SK-N-DZ (cell line): ENCODE measurements around the gene DAZAP1. TPM values are rescaled to one million over a fixed set of nuclear protein-coding genes. Genes with fewer than 3 reads are reported as not detected.
A peak's percentile ranks its signal among the peaks of the same experiment; 100 is the strongest.

Source experiments
- DNase-seq: peaks from one replicate; pipeline ENCODE4 v3.0.0-alpha.2; 2015; ENCODE audit warnings: low spot score
- polyA plus RNA-seq, 2 experiments: library from polyadenylated mRNA; depleted of rRNA; stranded (reverse); fragments of >200 nt; gene quantifications; 2 replicates each; pipeline ENCODE4 v1.2.3, GENCODE V29; 2014

Gene DAZAP1
- 169 and 201 TPM in 2 replicates for polyA plus RNA-seq (2014; cell fraction: cytosol; rRNA removed)
- 133 and 197 TPM in 2 replicates for polyA plus RNA-seq (2014; cell fraction: nucleus; rRNA removed)

- no peak for DNase-seq
Observed at GRCh38 chr19:1407528-1408299, at the start of gene DAZAP1. Gene DAZAP1, plus strand, starts transcription at chr19:1407586. Its CDS starts 188 bp downstream, at chr19:1407774.

DNA sequence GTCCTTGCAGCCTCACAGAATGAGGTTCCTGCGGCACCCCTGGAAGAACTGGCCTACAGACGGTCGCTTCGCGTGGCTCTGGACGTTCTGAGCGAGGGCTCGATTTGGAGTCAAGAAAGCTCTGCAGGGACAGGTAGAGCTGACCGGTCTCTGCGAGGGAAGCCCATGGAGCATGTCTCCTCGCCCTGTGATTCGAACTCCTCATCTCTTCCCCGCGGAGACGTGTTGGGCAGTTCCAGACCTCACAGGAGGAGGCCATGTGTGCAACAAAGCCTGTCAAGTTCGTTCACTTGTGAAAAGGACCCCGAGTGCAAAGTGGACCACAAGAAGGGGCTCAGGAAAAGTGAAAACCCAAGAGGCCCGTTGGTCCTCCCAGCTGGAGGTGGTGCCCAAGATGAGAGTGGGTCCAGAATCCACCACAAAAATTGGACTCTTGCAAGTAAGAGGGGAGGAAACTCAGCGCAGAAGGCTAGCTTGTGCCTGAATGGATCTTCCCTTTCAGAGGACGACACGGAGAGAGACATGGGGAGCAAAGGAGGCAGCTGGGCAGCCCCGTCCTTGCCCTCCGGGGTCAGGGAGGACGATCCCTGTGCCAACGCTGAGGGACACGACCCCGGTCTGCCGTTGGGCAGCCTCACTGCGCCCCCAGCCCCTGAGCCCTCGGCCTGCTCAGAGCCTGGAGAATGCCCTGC lies 47.1 kb upstream of the DAZAP1 start:
- DNase-seq = no peak

DNA sequence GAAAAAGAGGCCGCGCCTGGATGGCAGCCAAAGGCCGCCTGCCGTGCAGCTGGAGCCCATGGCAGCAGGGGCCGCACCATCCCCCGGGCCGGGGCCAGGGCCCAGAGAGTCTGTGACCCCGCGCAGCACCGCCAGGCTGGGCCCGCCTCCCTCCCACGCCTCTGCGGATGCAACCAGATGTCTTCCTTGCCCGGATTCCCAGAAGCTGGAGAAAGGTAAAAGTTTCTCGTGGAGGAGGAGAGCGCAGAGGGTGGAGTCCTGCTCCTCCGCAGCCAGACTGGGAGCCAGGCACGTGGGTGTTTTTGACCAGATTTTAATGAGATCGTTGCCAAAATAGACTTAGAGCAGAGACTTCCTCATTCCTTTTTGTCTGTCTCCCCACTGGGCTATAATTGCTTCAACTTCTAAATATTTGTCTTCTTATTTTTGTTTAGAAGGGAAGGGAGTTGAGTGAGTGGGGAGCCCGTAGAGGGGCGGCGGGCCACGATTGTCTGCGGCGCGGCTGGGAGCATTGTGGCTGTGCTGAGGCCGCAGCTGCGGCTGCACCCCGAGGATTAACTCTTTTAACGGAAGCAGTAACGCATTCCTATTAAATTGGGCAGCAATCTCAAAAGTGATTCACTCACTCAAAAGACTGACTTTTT lies 46.4 kb upstream of the DAZAP1 start:
- peak; percentile 44 for DNase-seq

DNA sequence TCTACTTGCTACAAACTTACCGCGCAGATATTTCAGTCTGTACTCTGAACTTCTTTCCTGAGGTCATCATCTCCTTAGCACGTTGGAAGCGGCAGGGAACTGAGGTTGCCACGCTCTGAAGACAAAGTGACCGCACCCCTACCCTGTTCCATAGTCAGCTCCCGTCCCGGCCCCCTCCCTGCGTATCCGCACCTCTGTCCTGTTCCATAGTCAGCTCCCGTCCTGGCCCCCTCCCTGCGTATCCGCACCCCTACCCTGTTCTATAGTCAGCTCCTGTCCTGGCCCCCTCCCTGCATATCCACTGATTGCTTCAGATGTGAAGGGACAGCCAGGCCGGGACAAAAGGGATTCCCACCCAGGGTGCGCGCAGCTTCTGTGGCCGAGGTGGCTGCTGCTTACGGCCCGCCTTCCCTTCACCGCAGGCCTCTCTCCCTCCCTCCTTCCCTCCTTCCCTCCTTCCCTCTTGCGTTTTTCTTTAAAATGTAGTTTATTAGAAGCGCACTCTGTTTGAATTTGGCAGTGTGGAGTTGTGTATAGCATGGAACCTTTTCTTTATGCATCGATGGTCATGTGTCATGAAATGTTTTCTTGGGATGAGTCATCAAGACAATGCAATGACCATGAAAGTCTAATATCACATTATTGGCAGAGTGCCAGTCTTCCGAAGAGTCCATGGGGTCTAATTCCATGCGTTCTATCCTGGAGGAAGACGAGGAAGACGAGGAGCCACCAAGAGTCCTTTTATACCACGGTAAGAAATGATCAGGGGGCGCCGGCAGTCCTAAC lies 45.6 kb upstream of the DAZAP1 start:
- DNase-seq = no peak

- DNase-seq = no peak
Observed at GRCh38 chr19:1362387-1363257, 44.8 kb upstream of the DAZAP1 start.

DNA sequence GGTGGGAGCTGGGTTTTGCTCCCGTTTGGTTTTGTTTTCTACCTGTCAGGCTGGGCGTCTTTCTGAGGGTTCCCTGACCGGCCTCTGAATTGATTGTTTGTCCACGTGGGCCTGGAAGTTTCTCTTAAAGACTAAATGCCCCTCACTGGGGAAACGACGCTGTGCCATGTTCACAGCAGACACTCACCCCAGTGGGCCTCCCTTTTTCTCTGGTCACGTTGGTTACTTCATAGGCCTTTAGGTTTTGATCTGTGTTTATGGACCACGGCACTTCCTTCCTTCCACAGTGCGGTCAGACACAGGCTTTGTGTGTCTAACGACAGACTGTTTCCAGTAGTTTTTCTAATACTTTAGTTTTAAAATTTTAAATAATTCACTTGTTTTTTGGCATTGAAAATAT lies 43.8 kb upstream of the DAZAP1 start:
- DNase-seq = no peak

GRCh38 chr19:1364070-1364704 lies 43.2 kb upstream of the DAZAP1 start:
- no peak for DNase-seq

DNA sequence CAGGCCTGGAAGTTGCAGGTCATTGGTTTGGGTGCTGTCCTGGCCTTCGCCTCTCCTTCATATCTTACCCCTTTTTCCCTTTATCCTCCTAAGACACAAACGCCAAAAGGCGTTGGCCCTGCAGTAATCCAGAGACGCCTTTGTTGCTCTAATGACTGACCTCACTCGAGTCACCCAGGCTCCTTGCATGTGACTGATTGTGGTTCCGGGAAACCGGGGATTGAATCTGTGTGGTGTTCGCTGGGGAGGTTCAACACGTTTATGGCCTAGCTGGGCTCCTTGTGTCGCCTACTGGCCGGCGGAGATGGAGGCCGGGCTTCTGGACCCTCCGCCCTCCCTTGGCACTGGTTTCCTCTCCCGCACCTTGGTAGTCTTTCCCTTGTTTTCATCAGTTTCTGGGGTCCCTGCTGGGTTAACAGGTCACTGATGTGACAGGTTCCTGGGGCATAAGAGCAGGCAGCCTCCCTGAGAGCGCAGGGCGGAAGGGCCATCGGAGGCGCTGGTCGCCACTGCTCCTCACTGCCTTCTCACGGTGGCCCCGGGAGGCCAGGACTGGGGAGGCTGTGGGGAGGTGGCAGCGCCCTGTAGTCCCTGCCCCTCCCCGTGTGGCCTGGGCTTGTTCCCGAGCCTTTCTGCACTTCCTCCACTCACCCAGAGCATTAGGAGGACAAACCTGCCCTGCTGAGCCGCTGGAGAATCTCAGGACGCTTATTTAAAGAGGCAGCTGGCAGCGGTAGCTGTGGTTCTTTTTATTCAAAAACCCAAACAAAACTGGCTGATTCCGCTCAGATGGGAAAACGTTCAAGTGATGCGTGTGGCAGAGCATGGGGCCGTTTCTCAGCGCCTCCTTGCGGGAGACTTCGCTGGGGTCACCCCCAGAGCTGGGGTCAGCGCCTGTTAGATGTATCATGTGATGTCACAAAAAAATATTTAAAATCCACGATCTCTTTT lies 41.8 kb upstream of the DAZAP1 start:
- no peak for DNase-seq

- no peak for DNase-seq
Observed at GRCh38 chr19:1366296-1366695, 41.1 kb upstream of the DAZAP1 start.

DNA sequence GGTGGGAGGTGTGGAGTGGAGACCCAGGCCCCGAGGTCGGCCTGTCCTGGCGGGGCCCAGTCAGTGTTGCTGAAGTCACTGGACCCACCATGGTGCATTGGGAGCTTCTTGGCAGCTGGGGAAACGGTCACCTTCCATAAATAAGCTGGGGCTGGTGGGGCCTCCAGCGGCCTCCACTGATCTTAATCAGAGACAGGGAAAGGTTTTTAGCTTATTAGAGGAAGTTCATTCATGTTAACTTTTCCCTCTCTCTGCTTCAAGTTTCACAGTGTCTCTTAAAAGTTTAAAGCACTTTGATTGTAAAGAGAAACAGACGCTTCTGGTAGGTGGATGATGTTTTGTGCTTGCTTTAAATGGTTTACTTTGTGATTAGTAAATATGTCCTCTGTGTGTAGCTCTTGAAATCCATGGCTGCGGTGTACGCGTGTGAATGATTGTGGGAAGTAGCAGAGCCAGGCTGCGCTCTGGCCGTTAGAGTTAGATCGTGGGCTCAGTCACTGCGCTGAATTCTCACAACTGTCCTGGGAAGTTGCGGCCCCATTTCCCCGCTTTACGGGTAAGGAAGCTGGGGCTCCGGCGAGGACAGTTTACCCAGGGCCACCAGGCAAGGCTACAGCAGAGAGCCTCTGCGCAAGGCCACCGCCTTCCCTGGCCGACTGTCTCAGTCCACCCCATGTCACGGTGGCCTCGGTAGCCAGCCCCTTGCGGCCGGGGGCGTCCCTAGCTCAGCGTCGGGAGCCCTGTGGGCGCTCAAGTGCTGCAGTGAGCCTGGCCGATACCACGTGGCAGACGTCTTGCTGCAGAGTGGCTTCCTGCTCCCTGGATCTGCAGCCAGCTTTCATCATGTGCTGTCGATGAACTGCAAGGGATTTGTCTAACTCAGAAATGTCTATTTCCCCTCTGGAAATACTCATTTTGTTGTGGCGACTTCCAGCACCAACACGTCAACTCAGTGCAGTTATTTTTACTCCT lies 40.2 kb upstream of the DAZAP1 start:
- no peak for DNase-seq

GRCh38 chr19:1369214-1369805 lies 38.1 kb upstream of the DAZAP1 start:
- no peak for DNase-seq

DNA sequence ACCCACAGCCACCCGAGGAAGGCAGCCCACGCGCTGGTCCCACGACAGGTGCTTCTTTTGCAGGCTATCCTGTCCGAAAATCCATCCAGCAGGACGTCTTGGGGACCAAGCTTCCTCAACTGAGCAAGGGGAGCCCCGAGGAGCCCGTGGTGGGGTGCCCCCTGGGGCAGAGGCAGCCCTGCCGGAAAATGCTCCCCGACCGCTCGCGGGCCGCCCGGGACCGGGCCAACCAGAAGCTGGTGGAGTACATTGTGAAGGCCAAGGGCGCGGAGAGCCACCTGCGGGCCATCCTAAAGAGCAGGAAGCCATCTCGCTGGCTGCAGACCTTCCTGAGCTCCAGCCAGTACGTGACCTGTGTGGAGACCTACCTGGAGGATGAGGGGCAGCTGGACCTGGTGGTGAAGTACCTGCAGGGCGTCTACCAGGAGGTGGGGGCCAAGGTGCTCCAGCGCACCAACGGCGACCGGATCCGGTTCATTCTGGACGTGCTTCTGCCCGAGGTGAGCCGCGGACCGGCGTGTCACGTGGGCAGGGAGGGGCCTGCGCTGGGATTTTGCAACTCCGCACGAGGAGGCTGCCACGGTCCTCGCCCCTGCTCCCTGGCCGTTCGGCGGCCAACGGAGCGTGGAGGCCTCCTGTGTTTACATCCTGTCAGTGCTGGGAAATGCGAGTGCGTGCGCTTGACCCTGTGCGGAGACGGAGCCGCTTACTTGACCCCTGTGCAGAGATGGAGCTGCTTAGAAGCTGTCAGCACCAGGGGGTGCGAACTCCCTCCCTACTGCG lies 36.6 kb upstream of the DAZAP1 start:
- no peak for DNase-seq

DNA sequence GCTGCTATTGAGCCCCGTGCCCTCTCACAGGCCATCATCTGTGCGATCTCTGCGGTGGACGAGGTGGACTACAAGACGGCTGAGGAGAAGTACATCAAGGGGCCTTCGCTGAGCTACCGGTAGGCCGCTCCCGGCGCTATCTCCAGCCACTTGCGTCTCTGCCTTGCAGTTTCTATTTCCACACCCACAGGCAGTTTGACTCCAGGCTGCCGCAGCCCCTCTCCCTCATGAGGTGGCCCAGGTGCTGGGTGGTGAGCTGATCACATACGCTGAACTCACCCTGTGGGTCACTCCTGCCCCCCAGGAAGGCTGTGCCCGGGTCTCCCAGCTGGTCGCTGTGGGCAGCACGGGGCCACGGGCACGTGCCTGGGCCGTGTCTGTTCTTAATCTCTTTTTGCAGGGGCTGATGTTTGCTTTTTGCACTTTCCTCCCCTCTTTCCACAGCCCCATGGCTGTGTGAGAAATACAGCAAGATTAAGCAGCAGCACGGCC lies 34.3 kb upstream of the DAZAP1 start:
- no peak for DNase-seq

GRCh38 chr19:1373534-1374249 lies 33.7 kb upstream of the DAZAP1 start:
- DNase-seq = no peak

GRCh38 chr19:1374250-1374577 lies 33.2 kb upstream of the DAZAP1 start:
- DNase-seq = no peak

GRCh38 chr19:1376415-1376805 lies 31.0 kb upstream of the DAZAP1 start:
- no peak for DNase-seq
